ENCODE measurements around the gene GLYAT.
"Not testable (repeated sequence)": the region's sequence is repeated elsewhere in the genome, so short reads cannot be mapped to it uniquely, and the experiment has no call there.

DNA sequence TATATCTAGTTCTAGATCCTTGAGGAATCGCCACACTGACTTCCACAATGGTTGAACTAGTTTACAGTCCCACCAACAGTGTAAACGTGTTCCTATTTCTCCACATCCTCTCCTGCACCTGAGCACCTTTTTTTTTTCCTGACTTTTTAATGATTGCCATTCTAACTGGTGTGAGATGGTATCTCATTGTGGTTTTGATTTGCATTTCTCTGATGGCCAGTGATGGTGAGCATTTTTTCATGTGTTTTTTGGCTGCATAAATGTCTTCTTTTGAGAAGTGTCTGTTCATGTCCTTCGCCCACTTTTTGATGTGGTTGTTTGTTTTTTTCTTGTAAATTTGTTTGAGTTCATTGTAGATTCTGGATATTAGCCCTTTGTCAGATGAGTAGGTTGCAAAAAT, 34.9 kb downstream of the GLYAT start:
- TF ChIP-seq YY1 (tag by site-specific recombination; IDR thresholded peaks at IDR 0.05); GLIS1 (tag by site-specific recombination; IDR thresholded peaks at IDR 0.05); SP3 (tag by site-specific recombination; IDR thresholded peaks at IDR 0.05); ZNF24 (tag by site-specific recombination; IDR thresholded peaks at IDR 0.05); ZNF350 (tag by site-specific recombination; IDR thresholded peaks at IDR 0.05); YY2 (tag by site-specific recombination; IDR thresholded peaks at IDR 0.05); ZNF776 (tag by site-specific recombination; IDR thresholded peaks at IDR 0.05; ENCODE audit: borderline replicate concordance); ZNF501 (tag by site-specific recombination; IDR thresholded peaks at IDR 0.05); KLF9 (tag by site-specific recombination; IDR thresholded peaks at IDR 0.05; ENCODE audit: low read depth); ZNF785 (tag by site-specific recombination; IDR thresholded peaks at IDR 0.05): not testable (repeated sequence)
- TF ChIP-seq, protein P1, sequence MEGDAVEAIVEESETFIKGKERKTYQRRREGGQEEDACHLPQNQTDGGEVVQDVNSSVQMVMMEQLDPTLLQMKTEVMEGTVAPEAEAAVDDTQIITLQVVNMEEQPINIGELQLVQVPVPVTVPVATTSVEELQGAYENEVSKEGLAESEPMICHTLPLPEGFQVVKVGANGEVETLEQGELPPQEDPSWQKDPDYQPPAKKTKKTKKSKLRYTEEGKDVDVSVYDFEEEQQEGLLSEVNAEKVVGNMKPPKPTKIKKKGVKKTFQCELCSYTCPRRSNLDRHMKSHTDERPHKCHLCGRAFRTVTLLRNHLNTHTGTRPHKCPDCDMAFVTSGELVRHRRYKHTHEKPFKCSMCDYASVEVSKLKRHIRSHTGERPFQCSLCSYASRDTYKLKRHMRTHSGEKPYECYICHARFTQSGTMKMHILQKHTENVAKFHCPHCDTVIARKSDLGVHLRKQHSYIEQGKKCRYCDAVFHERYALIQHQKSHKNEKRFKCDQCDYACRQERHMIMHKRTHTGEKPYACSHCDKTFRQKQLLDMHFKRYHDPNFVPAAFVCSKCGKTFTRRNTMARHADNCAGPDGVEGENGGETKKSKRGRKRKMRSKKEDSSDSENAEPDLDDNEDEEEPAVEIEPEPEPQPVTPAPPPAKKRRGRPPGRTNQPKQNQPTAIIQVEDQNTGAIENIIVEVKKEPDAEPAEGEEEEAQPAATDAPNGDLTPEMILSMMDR (tag by site-specific recombination; IDR thresholded peaks at IDR 0.05) = not testable (repeated sequence)
- TF ChIP-seq, protein P2, sequence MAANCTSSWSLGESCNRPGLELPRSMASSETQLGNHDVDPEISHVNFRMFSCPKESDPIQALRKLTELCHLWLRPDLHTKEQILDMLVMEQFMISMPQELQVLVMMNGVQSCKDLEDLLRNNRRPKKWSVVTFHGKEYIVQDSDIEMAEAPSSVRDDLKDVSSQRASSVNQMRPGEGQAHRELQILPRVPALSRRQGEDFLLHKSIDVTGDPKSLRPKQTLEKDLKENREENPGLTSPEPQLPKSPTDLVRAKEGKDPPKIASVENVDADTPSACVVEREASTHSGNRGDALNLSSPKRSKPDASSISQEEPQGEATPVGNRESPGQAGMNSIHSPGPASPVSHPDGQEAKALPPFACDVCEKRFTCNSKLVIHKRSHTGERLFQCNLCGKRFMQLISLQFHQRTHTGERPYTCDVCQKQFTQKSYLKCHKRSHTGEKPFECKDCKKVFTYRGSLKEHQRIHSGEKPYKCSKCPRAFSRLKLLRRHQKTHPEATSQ (tag by site-specific recombination; IDR thresholded peaks at IDR 0.05) = not testable (repeated sequence)
